NCI-H1417 treated with DMSO at 0.1 percent for 48 hours (cell line): ENCODE measurements around the gene GDF2.

Source experiments
- DNase-seq: peaks from one replicate; lab custom pipeline; 2025; lab: John Stamatoyannopoulos, UW

Gene GDF2

GRCh38 chr10:47369251-47369894, 47.1 kb downstream of the GDF2 start:
- no peak for DNase-seq

- DNase-seq, result no peak
Measured at GRCh38 chr10:47370015-47370767, 47.9 kb downstream of the GDF2 start.

GRCh38 chr10:47370878-47371277, 48.6 kb downstream of the GDF2 start:
- no peak for DNase-seq

- no peak for DNase-seq
Measured at GRCh38 chr10:47371629-47372485, 49.6 kb downstream of the GDF2 start.

GRCh38 chr10:47372726-47373125, 50.5 kb downstream of the GDF2 start:
- DNase-seq, result no peak

- no peak for DNase-seq
Measured at GRCh38 chr10:47374611-47375536, 52.6 kb downstream of the GDF2 start.

GRCh38 chr10:47376522-47377220, 54.4 kb downstream of the GDF2 start:
- DNase-seq, result no peak
